Psoas muscle (tissue), 8 donors: ENCODE data around the gene MPPED1. TPM values are rescaled to one million over a fixed set of nuclear protein-coding genes. Genes with fewer than 3 reads are reported as not detected.

Experiments used
- ATAC-seq, 4 donors: fragments of 200-7000 bp; cut with Tn5 transposase; one replicate each; pipeline ENCODE4 v1.9.1; 2020; ENCODE audit warnings: moderate library complexity in 3 of 4, mild to moderate bottlenecking in 2 of 4
- DNase-seq, 2 donors: peaks; one replicate each; pipeline ENCODE4 v3.0.0-alpha.2; 2020
- H3K27ac ChIP-seq: fragments of 200-600 bp; one replicate; pipeline ENCODE4 v1.8.0; 2022
- H3K27me3 ChIP-seq, 3 donors: fragments of 200-600 bp in 1 of 3; one replicate each; pipeline versions ENCODE4 v1.6.1 to v1.8.0; 2013 to 2022; ENCODE audit warnings: low read length in 2 of 3, mild to moderate bottlenecking in 2 of 3, moderate library complexity in 1 of 3; ENCODE audit not compliant: insufficient read depth in 3 of 3
- H3K36me3 ChIP-seq, 2 donors: fragments of 200-600 bp in 1 of 2; one replicate each; pipeline versions ENCODE4 v1.6.1 to v1.8.0; 2013 to 2022; ENCODE audit warnings: low read depth in 1 of 2, mild to moderate bottlenecking in 1 of 2, moderate library complexity in 1 of 2; ENCODE audit not compliant: insufficient read depth in 1 of 2
- H3K4me1 ChIP-seq: fragments of 200-600 bp; one replicate; pipeline ENCODE4 v1.8.0; 2022
- H3K4me3 ChIP-seq: fragments of 200-600 bp; one replicate; pipeline ENCODE4 v1.8.0; 2022; ENCODE audit warnings: mild to moderate bottlenecking
- H3K9me3 ChIP-seq: fragments of 200-600 bp; one replicate; pipeline ENCODE4 v1.8.0; 2022
- CTCF ChIP-seq: fragments of 200-600 bp; IDR thresholded peaks from one replicate; pipeline ENCODE4 v1.8.0; 2022; ENCODE audit warnings: antibody characterized with exemption
- WGBS, 3 donors: extraction: QIAGEN DNeasy Blood & Tissue Kit; methylation state at CpG; one replicate each; pipeline versions ENCODE4 v1.1.6 to v1.1.7; 2013; 5-methylcytosine and 5-hydroxymethylcytosine counted together
- intact Hi-C, 2 donors: fragments of 100-400 bp; cut with DNase I; formaldehyde crosslinking; loops; one replicate each; pipeline versions ENCODE4 v1.11.0 to v1.14.2; 2022
- polyA plus RNA-seq, 3 donors: library from polyadenylated mRNA; stranded (reverse); fragments of 200-250 nt; gene quantifications; one replicate each; pipeline ENCODE4 v1.2.3, GENCODE V29; 2013
- total RNA-seq, 4 donors: library from RNA; stranded (reverse); fragmentation: NEBNext Ultra II Directional in 2 of 4; extraction: Animal tissue kit (Norgen Biotek cat#: 25700) in 2 of 4; gene quantifications; one replicate each; pipeline versions ENCODE4 v1.2.1 to v1.2.4, GENCODE V29; 2021 to 2023
- donor health status: healthy with polysubstance abuse.
- donor health status: DM: no; HTN: no; CAD: no; lungs with moderate emphysema.
- donor health status: Bipolar disorder and iron deficiency.
- donor health status: healthy.
- donor health status: DM: yes; HTN: yes; CAD: no.
- donor health status: DM: no; HTN: no; CAD: no.
- donor health status: DM: no; HTN: no; CAD: no.
- donor health status: DM: yes; HTN: yes; CAD: no.

MPPED1 gene
- total and polyA plus RNA-seq, 7 donors, result 0.04 to 0.10 TPM; not detected in 5

DNA sequence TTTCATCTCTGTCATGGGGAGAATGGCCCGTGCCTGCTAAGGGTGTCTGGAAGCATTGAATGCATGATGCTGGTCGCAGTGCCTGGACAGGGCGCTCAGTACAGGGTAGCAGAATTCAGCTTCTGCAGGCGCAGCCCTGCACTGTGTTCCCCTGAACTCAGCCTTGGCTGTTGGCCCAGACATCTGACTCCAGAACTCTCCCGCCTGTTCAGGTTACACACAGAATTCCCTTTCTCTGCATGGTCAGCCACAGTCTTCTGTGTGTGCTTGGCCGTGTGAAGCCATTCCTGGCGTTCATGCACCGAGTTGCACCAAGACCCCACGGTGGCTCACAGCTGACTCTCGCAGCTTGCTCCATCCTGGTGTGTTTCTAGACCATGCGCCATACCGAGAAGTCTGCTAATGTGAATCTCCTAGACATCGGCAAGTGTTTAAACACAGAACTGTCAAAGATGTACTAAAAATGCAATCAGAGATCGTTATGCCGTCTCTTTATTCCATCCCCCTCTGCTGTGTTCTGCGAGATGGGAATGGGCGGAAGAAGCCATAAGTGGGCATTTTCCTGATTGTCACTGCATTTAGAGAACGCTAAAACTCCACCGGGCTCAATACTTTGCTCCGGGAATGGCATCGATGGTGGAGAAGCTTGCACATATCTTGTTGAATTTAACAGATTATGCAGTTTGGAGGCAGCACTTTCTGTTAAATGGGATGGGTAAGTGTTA lies 55.6 kb downstream of the MPPED1 start:
- intact Hi-C loops, result no loop called here
- no peaks in the 10 kb centered on the region for H3K36me3 ChIP-seq
- H3K9me3 ChIP-seq, result peaks cover 5% of the 10 kb centered on the region
- peaks cover 0 to 43% (median 8%) of the 10 kb centered on the region in 3 donors for H3K27me3 ChIP-seq
- DNase-seq (no peak), ATAC-seq (no peak)
- H3K27ac ChIP-seq, result no peak overlapping the region
- TF ChIP-seq CTCF, result no peak
- no peak overlapping the region for H3K4me3 ChIP-seq
- WGBS, 3 donors, result 53 to 55% (median 53%) methylated on average over 21 of the region's 21 CpGs
- H3K4me1 ChIP-seq, result no peaks in the 10 kb centered on the region

GRCh38 chr22:43470253-43470652 lies 58.4 kb downstream of the MPPED1 start:
- TF ChIP-seq CTCF, result no peak
- Histone ChIP-seq H3K4me1 (no peaks in the 10 kb centered on the region), H3K4me3 (no peak overlapping the region), H3K9me3 (no peaks in the 10 kb centered on the region), H3K36me3 (no peaks in the 10 kb centered on the region), H3K27ac (no peak overlapping the region), H3K27me3 (peaks cover 0 to 44% (median 8%) of the 10 kb centered on the region in 3 donors)
- DNase-seq, result no peak
- WGBS, 3 donors, result 91 to 93% (median 92%) methylated on average over 3 of the region's 3 CpGs
- intact Hi-C loops, result no loop called here
- no peak for ATAC-seq

DNA sequence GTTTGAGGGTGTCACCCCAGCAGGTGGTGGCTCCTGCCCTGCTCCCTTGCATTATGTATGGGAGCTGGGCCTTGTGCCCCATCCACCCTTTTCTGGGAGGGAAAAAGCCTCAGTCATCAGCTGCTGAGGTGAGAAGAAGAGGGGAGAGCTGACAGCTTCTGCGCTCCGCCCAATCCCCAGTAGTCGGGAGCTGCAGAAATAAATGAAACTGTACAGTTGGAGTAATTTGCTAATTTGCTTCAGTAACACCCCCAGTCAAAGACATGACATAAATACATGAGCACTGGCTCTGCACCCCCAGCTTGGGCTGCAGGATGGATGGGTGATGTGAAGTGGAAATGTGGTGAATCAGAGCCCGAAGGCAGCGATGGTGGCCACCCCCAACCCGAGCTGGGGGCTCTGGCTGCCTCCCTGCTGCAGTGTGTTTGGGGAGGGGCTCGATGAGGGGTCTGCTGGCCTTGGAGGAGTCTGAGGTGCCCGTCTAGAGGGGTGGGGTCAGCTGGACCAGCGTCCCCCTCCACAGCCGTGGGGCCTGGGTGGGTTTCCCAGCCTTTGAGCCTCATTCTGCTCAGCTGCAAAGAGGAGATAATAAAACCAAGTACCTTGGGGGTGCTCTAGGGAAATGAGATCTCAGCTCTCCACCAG lies 59.2 kb downstream of the MPPED1 start:
- 76 to 83% (median 77%) methylated on average over 10 of the region's 10 CpGs for WGBS, 3 donors
- Histone ChIP-seq H3K27ac (no peak overlapping the region), H3K4me3 (no peak overlapping the region), H3K27me3 (peaks cover 0 to 38% (median 8%) of the 10 kb centered on the region in 3 donors), H3K9me3 (no peaks in the 10 kb centered on the region), H3K4me1 (no peaks in the 10 kb centered on the region), H3K36me3 (no peaks in the 10 kb centered on the region)
- intact Hi-C loops, result no loop called here
- DNase-seq (no peak), ATAC-seq (no peak)
- TF ChIP-seq CTCF, result no peak

GRCh38 chr22:43471606-43472135 lies 59.9 kb downstream of the MPPED1 start:
- WGBS, 3 donors, result 54 to 59% (median 59%) methylated on average over 11 of the region's 11 CpGs
- ATAC-seq (no peak), DNase-seq (no peak)
- intact Hi-C loops, result no loop called here
- Histone ChIP-seq H3K4me3 (no peak overlapping the region), H3K9me3 (no peaks in the 10 kb centered on the region), H3K36me3 (no peaks in the 10 kb centered on the region), H3K27ac (no peak overlapping the region), H3K4me1 (no peaks in the 10 kb centered on the region), H3K27me3 (peaks cover 0 to 32% (median 8%) of the 10 kb centered on the region in 3 donors)
- TF ChIP-seq CTCF, result no peak
